T-helper 17 cell (primary cell): Measurements from ENCODE around the gene STXBP6. TPM values are rescaled to one million over a fixed set of nuclear protein-coding genes. Genes with fewer than 3 reads are reported as not detected.

ENCODE experiments used
- ATAC-seq: fragments of 150-1000 bp; cut with Tn5 transposase; 2 replicates; pipeline ENCODE4 v1.10.0; 2021; ENCODE audit warnings: mild to moderate bottlenecking, moderate library complexity
- DNase-seq, 3 donors: peaks; one replicate each; pipeline versions ENCODE4 v3.0.0 to v3.0.0-alpha.2; 2020 to 2021
- H3K9me3 ChIP-seq: one replicate; pipeline ENCODE4 v1.7.0; 2013; ENCODE audit warnings: low read length, mild to moderate bottlenecking; ENCODE audit not compliant: control insufficient read depth, poor library complexity, severe bottlenecking
- H3K27ac Mint-ChIP-seq: one replicate; pipeline ENCODE4 v1.8.0; 2022; ENCODE audit warnings: mild to moderate bottlenecking, moderate library complexity, mixed read lengths
- H3K27me3 Mint-ChIP-seq: one replicate; pipeline ENCODE4 v1.8.0; 2022; ENCODE audit warnings: mixed read lengths
- H3K36me3 Mint-ChIP-seq: one replicate; pipeline ENCODE4 v1.8.0; 2022; ENCODE audit warnings: low read depth, mixed read lengths
- H3K4me1 Mint-ChIP-seq: one replicate; pipeline ENCODE4 v1.8.0; 2022; ENCODE audit warnings: mild to moderate bottlenecking, mixed read lengths
- H3K4me3 Mint-ChIP-seq: one replicate; pipeline ENCODE4 v1.8.0; 2022; ENCODE audit warnings: mild to moderate bottlenecking, moderate library complexity, mixed read lengths
- total RNA-seq, 4 donors: library from RNA in 2 of 4; stranded (reverse) in 2 of 4; gene quantifications; one replicate each; pipeline ENCODE4 v1.2.3 and lab custom pipeline; 2022 to 2026

Gene STXBP6
- total RNA-seq, 2 donors from 2014 or later: not detected

GRCh38 chr14:24982472-24983155 is 67.3 kb downstream of the STXBP6 start:
- Mint-ChIP-seq H3K4me1 (no peaks in the 10 kb centered on the region), H3K36me3 (no peaks in the 10 kb centered on the region), H3K4me3 (no peak overlapping the region), H3K27ac (no peak overlapping the region), H3K27me3 (peaks cover 48% of the 10 kb centered on the region)
- DNase-seq: no peak
- H3K9me3 ChIP-seq: no peaks in the 10 kb centered on the region
- ATAC-seq: no peak

- Mint-ChIP-seq H3K4me3 (no peak overlapping the region), H3K27me3 (peaks cover 33% of the 10 kb centered on the region), H3K36me3 (no peaks in the 10 kb centered on the region), H3K27ac (no peak overlapping the region), H3K4me1 (no peaks in the 10 kb centered on the region)
- DNase-seq (no peak), ATAC-seq (no peak)
- H3K9me3 ChIP-seq: no peaks in the 10 kb centered on the region
Measured at GRCh38 chr14:24979725-24980239, 70.2 kb downstream of the STXBP6 start.

GRCh38 chr14:24978862-24979724 is 70.9 kb downstream of the STXBP6 start:
- no peaks in the 10 kb centered on the region for H3K9me3 ChIP-seq
- DNase-seq: no peak
- no peak overlapping the region for H3K27ac Mint-ChIP-seq
- no peak for ATAC-seq
- peaks cover 28% of the 10 kb centered on the region for H3K27me3 Mint-ChIP-seq
- H3K4me1 Mint-ChIP-seq: no peaks in the 10 kb centered on the region
- H3K4me3 Mint-ChIP-seq: no peak overlapping the region
- H3K36me3 Mint-ChIP-seq: no peaks in the 10 kb centered on the region

GRCh38 chr14:24976602-24977001 is 73.3 kb downstream of the STXBP6 start:
- no peaks in the 10 kb centered on the region for H3K36me3 Mint-ChIP-seq
- ATAC-seq: no peak

GRCh38 chr14:24975393-24975792 is 74.6 kb downstream of the STXBP6 start:
- H3K27me3 Mint-ChIP-seq: peaks cover 14% of the 10 kb centered on the region
- no peak for ATAC-seq
- H3K27ac Mint-ChIP-seq: no peak overlapping the region
- H3K4me1 Mint-ChIP-seq: no peaks in the 10 kb centered on the region
- H3K4me3 Mint-ChIP-seq: no peak overlapping the region
- H3K9me3 ChIP-seq: peaks cover 2% of the 10 kb centered on the region
- no peak for DNase-seq
- H3K36me3 Mint-ChIP-seq: no peaks in the 10 kb centered on the region

More at GRCh38 chr14:24976602-24977001, 73.3 kb downstream of the STXBP6 start:
- Mint-ChIP-seq H3K4me3 (no peak overlapping the region), H3K4me1 (no peaks in the 10 kb centered on the region), H3K27ac (no peak overlapping the region), H3K27me3 (peaks cover 21% of the 10 kb centered on the region)
- DNase-seq: no peak
- H3K9me3 ChIP-seq: peaks cover 2% of the 10 kb centered on the region

GRCh38 chr14:24974591-24975374 is 75.2 kb downstream of the STXBP6 start:
- DNase-seq (no peak), ATAC-seq (no peak)
- Mint-ChIP-seq H3K27ac (no peak overlapping the region), H3K4me3 (no peak overlapping the region), H3K36me3 (no peaks in the 10 kb centered on the region), H3K27me3 (peaks cover 13% of the 10 kb centered on the region), H3K4me1 (no peaks in the 10 kb centered on the region)
- H3K9me3 ChIP-seq: peaks cover 2% of the 10 kb centered on the region

- no peak for ATAC-seq
- no peak for DNase-seq
- H3K27me3 Mint-ChIP-seq: peaks cover 4% of the 10 kb centered on the region
- H3K27ac Mint-ChIP-seq: no peak overlapping the region
- no peaks in the 10 kb centered on the region for H3K4me1 Mint-ChIP-seq
- peaks cover 2% of the 10 kb centered on the region for H3K9me3 ChIP-seq
- no peaks in the 10 kb centered on the region for H3K36me3 Mint-ChIP-seq
- H3K4me3 Mint-ChIP-seq: no peak overlapping the region
Measured at GRCh38 chr14:24972844-24973243, 77.1 kb downstream of the STXBP6 start.

- Mint-ChIP-seq H3K27ac (no peak overlapping the region), H3K36me3 (no peaks in the 10 kb centered on the region), H3K4me3 (no peak overlapping the region), H3K4me1 (no peaks in the 10 kb centered on the region), H3K27me3 (peaks cover 12% of the 10 kb centered on the region)
- peaks cover 2% of the 10 kb centered on the region for H3K9me3 ChIP-seq
- DNase-seq: no peak
- ATAC-seq: no peak
Measured at GRCh38 chr14:24971255-24971654, 78.7 kb downstream of the STXBP6 start.

- H3K27ac Mint-ChIP-seq: no peak overlapping the region
- H3K4me3 Mint-ChIP-seq: no peak overlapping the region
- H3K27me3 Mint-ChIP-seq: peaks cover 16% of the 10 kb centered on the region
- no peaks in the 10 kb centered on the region for H3K9me3 ChIP-seq
- no peaks in the 10 kb centered on the region for H3K4me1 Mint-ChIP-seq
- H3K36me3 Mint-ChIP-seq: no peaks in the 10 kb centered on the region
- ATAC-seq (no peak), DNase-seq (no peak)
Measured at GRCh38 chr14:24966579-24966964, 83.4 kb downstream of the STXBP6 start.

- H3K36me3 Mint-ChIP-seq: no peaks in the 10 kb centered on the region
- no peaks in the 10 kb centered on the region for H3K4me1 Mint-ChIP-seq
- H3K27me3 Mint-ChIP-seq: peaks cover 16% of the 10 kb centered on the region
- H3K9me3 ChIP-seq: no peaks in the 10 kb centered on the region
- ATAC-seq (no peak), DNase-seq (no peak)
- no peak overlapping the region for H3K4me3 Mint-ChIP-seq
- H3K27ac Mint-ChIP-seq: no peak overlapping the region
Measured at GRCh38 chr14:24965934-24966578, 83.9 kb downstream of the STXBP6 start.

- Mint-ChIP-seq H3K4me3 (no peak overlapping the region), H3K27ac (no peak overlapping the region), H3K27me3 (peaks cover 16% of the 10 kb centered on the region), H3K4me1 (no peaks in the 10 kb centered on the region), H3K36me3 (no peaks in the 10 kb centered on the region)
- DNase-seq: no peak
- no peak for ATAC-seq
- no peaks in the 10 kb centered on the region for H3K9me3 ChIP-seq
Measured at GRCh38 chr14:24965578-24965933, 84.4 kb downstream of the STXBP6 start.

GRCh38 chr14:24964591-24964990 is 85.4 kb downstream of the STXBP6 start:
- Mint-ChIP-seq H3K27me3 (peaks cover 16% of the 10 kb centered on the region), H3K4me1 (no peaks in the 10 kb centered on the region), H3K36me3 (no peaks in the 10 kb centered on the region), H3K27ac (no peak overlapping the region), H3K4me3 (no peak overlapping the region)
- H3K9me3 ChIP-seq: no peaks in the 10 kb centered on the region
- DNase-seq: no peak
- no peak for ATAC-seq

GRCh38 chr14:24964048-24964447 is 85.9 kb downstream of the STXBP6 start:
- Mint-ChIP-seq H3K4me3 (no peak overlapping the region), H3K27ac (no peak overlapping the region), H3K27me3 (peaks cover 16% of the 10 kb centered on the region), H3K4me1 (no peaks in the 10 kb centered on the region), H3K36me3 (no peaks in the 10 kb centered on the region)
- no peaks in the 10 kb centered on the region for H3K9me3 ChIP-seq
- DNase-seq (no peak), ATAC-seq (no peak)
